NCI-H446 treated with DMSO at 0.1 percent for 48 hours (cell line): ENCODE data around the gene CRYBA4.
"Not testable (repeated sequence)": the region's sequence is repeated elsewhere in the genome, so short reads cannot be mapped to it uniquely, and the experiment has no call there.

Experiments
- DNase-seq: peaks from one replicate; lab custom pipeline; 2025; lab: John Stamatoyannopoulos, UW

CRYBA4 gene

GRCh38 chr22:26597026-26597425 lies 24.7 kb upstream of the CRYBA4 start:
- no peak for DNase-seq

- DNase-seq, result no peak
Measured at GRCh38 chr22:26597480-26597879, 24.3 kb upstream of the CRYBA4 start.

GRCh38 chr22:26599505-26599904 lies 22.3 kb upstream of the CRYBA4 start:
- no peak for DNase-seq

- DNase-seq, result no peak
Measured at GRCh38 chr22:26601726-26602125, 20.0 kb upstream of the CRYBA4 start.

- no peak for DNase-seq
Measured at GRCh38 chr22:26602127-26602526, 19.6 kb upstream of the CRYBA4 start.

GRCh38 chr22:26604368-26604767 lies 17.4 kb upstream of the CRYBA4 start:
- DNase-seq, result no peak

- DNase-seq, result no peak
Measured at GRCh38 chr22:26606611-26607010, 15.2 kb upstream of the CRYBA4 start.

GRCh38 chr22:26608129-26608528 lies 13.6 kb upstream of the CRYBA4 start:
- DNase-seq, result no peak

GRCh38 chr22:26609287-26609686 lies 12.5 kb upstream of the CRYBA4 start:
- no peak for DNase-seq

- DNase-seq, result no peak
Measured at GRCh38 chr22:26610072-26610958, 11.4 kb upstream of the CRYBA4 start.

- DNase-seq, result no peak
Measured at GRCh38 chr22:26610996-26611395, 10.8 kb upstream of the CRYBA4 start.

- no peak for DNase-seq
Measured at GRCh38 chr22:26612652-26613051, 9.1 kb upstream of the CRYBA4 start.

- DNase-seq, result not testable (repeated sequence)
Measured at GRCh38 chr22:26613753-26614152, 8.0 kb upstream of the CRYBA4 start.

- no peak for DNase-seq
Measured at GRCh38 chr22:26614322-26614721, 7.4 kb upstream of the CRYBA4 start.

GRCh38 chr22:26615149-26615548 lies 6.6 kb upstream of the CRYBA4 start:
- DNase-seq, result no peak

GRCh38 chr22:26615830-26616435 lies 5.8 kb upstream of the CRYBA4 start:
- no peak for DNase-seq

- DNase-seq, result no peak
Measured at GRCh38 chr22:26616650-26617049, 5.1 kb upstream of the CRYBA4 start.

GRCh38 chr22:26617271-26618199 lies 4.2 kb upstream of the CRYBA4 start, which contains the start of gene CRYBB1:
CRYBB1 (minus strand) TSS chr22:26618027; CDS start chr22:26616319, 1,708 bp downstream.
- DNase-seq, result no peak

GRCh38 chr22:26618455-26618854 lies 3.3 kb upstream of the CRYBA4 start:
- DNase-seq, result no peak

- DNase-seq, result no peak
Measured at GRCh38 chr22:26619510-26619909, 2.3 kb upstream of the CRYBA4 start.

GRCh38 chr22:26620197-26620596 lies 1.6 kb upstream of the CRYBA4 start:
- DNase-seq, result no peak

- no peak for DNase-seq
Measured at GRCh38 chr22:26623984-26624383, 2.2 kb downstream of the CRYBA4 start.
